ENCODE results near the gene ZMYND12.

DNA sequence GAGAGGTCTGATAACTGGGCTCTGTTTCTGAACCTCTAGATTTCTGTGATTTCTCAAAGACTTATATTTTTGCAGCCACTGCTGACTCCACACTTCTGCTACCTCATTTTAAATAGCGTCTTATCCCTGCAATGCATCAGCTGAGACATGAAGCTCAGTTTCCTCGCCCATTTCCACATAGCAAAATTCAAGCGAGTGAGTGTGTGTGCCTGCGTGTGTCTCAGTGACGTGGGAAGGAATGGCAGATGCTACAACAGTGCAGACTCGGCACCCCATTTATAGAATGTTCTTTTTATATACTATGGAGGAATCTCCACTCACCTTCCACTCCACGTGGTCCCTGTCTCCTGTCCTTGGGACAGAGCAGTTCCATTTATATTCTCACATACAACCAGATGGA lies 35.7 kb downstream of the ZMYND12 start:
- TF ChIP-seq, protein P1, sequence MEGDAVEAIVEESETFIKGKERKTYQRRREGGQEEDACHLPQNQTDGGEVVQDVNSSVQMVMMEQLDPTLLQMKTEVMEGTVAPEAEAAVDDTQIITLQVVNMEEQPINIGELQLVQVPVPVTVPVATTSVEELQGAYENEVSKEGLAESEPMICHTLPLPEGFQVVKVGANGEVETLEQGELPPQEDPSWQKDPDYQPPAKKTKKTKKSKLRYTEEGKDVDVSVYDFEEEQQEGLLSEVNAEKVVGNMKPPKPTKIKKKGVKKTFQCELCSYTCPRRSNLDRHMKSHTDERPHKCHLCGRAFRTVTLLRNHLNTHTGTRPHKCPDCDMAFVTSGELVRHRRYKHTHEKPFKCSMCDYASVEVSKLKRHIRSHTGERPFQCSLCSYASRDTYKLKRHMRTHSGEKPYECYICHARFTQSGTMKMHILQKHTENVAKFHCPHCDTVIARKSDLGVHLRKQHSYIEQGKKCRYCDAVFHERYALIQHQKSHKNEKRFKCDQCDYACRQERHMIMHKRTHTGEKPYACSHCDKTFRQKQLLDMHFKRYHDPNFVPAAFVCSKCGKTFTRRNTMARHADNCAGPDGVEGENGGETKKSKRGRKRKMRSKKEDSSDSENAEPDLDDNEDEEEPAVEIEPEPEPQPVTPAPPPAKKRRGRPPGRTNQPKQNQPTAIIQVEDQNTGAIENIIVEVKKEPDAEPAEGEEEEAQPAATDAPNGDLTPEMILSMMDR (conservative IDR thresholded peaks at IDR 0.05; ENCODE audit: low read depth, low read length), result no peak
- TF ChIP-seq EZH2 (IDR thresholded peaks at IDR 0.05; ENCODE audit: low read length, unreplicated experiment) (no peak), EZH2phosphoT487 (IDR thresholded peaks at IDR 0.05; ENCODE audit: borderline replicate concordance, low read length) (no peak)
